Right lung (tissue), 5 donors: Measurements from ENCODE around the gene HS6ST1. TPM values are rescaled to one million over a fixed set of nuclear protein-coding genes. Genes with fewer than 3 reads are reported as not detected.
A peak's percentile ranks its signal among the peaks of the same experiment; 100 is the strongest.

Experiments used
- DNase-seq, 2 donors: peaks; one replicate each; pipeline ENCODE4 v3.0.0-alpha.2; 2013
- polyA plus RNA-seq, 5 donors: library from polyadenylated mRNA; unstranded; fragments of 120-200 nt; gene quantifications; one replicate each; pipeline versions ENCODE4 v1.2.1 to v1.2.3, GENCODE V29; 2013; ENCODE audit warnings: inconsistent platforms in 1 of 5, low replicate concordance in 1 of 5; ENCODE audit not compliant: insufficient read length in 5 of 5, insufficient read depth in 1 of 5

The HS6ST1 gene
- polyA plus RNA-seq, 5 donors = 26.4 to 42.3 (median 36.4) TPM

GRCh38 chr2:128354161-128354560, 35.5 kb upstream of the HS6ST1 start:
- DNase-seq = no peak

- no peak for DNase-seq
Measured at GRCh38 chr2:128350736-128351135, 32.1 kb upstream of the HS6ST1 start.

- no peak for DNase-seq
Measured at GRCh38 chr2:128348701-128349100, 30.0 kb upstream of the HS6ST1 start.

GRCh38 chr2:128347701-128348539, 29.3 kb upstream of the HS6ST1 start:
- peak; percentile 57 to 67 for DNase-seq

- DNase-seq = no peak
Measured at GRCh38 chr2:128347171-128347558, 28.5 kb upstream of the HS6ST1 start.

GRCh38 chr2:128346291-128347170, 27.9 kb upstream of the HS6ST1 start:
- no peak for DNase-seq

GRCh38 chr2:128345436-128346165, 26.9 kb upstream of the HS6ST1 start:
- DNase-seq = no peak

- DNase-seq = no peak
Measured at GRCh38 chr2:128344101-128344500, 25.4 kb upstream of the HS6ST1 start.

GRCh38 chr2:128343459-128343858, 24.8 kb upstream of the HS6ST1 start:
- DNase-seq = no peak

GRCh38 chr2:128342550-128342949, 23.9 kb upstream of the HS6ST1 start:
- no peak for DNase-seq

- DNase-seq = no peak
Measured at GRCh38 chr2:128341621-128342020, 23.0 kb upstream of the HS6ST1 start.

GRCh38 chr2:128332091-128332634, 13.5 kb upstream of the HS6ST1 start:
- DNase-seq = no peak

GRCh38 chr2:128330583-128330982, 11.9 kb upstream of the HS6ST1 start:
- DNase-seq = no peak

GRCh38 chr2:128329607-128330006, 10.9 kb upstream of the HS6ST1 start:
- DNase-seq = no peak

- no peak for DNase-seq
Measured at GRCh38 chr2:128327180-128327964, 8.7 kb upstream of the HS6ST1 start.

GRCh38 chr2:128326346-128326745, 7.7 kb upstream of the HS6ST1 start:
- DNase-seq = no peak

GRCh38 chr2:128325611-128326181, 7.0 kb upstream of the HS6ST1 start:
- no peak for DNase-seq

- DNase-seq = no peak
Measured at GRCh38 chr2:128324897-128325410, 6.3 kb upstream of the HS6ST1 start.

- no peak for DNase-seq
Measured at GRCh38 chr2:128324008-128324896, 5.6 kb upstream of the HS6ST1 start.
